Suprapubic skin (tissue), 4 donors: Measurements from ENCODE around the gene TBC1D4. TPM values are rescaled to one million over a fixed set of nuclear protein-coding genes. Genes with fewer than 3 reads are reported as not detected.
"Not testable (repeated sequence)": the region's sequence is repeated elsewhere in the genome, so short reads cannot be mapped to it uniquely, and the experiment has no call there.

Source experiments
- DNase-seq, 2 donors: peaks; one replicate each; pipeline ENCODE4 v3.0.0-alpha.2; 2019; ENCODE audit warnings: low spot score in 2 of 2
- H3K27ac ChIP-seq: fragments of 200-600 bp; sonication (generic); one replicate; pipeline ENCODE4 v1.5.1; 2019
- H3K27me3 ChIP-seq: fragments of 200-600 bp; sonication (generic); one replicate; pipeline ENCODE4 v1.5.1; 2019
- H3K36me3 ChIP-seq: fragments of 200-600 bp; sonication (generic); one replicate; pipeline ENCODE4 v1.5.1; 2019
- H3K4me1 ChIP-seq: fragments of 200-600 bp; sonication (generic); one replicate; pipeline ENCODE4 v1.5.1; 2019
- H3K4me3 ChIP-seq: fragments of 200-600 bp; sonication (generic); one replicate; pipeline ENCODE4 v1.5.1; 2019; ENCODE audit warnings: mild to moderate bottlenecking
- H3K9me3 ChIP-seq: fragments of 200-600 bp; sonication (generic); one replicate; pipeline ENCODE4 v1.5.1; 2019
- EP300 ChIP-seq: sonication (generic); formaldehyde crosslinking; IDR thresholded peaks from one replicate; pipeline ENCODE4 v1.6.1; 2017; ENCODE audit warnings: antibody characterized with exemption
- POLR2A ChIP-seq, 2 donors: fragments of 450-650 bp; IDR thresholded peaks; one replicate each; pipeline ENCODE4 v1.6.1; 2017; ENCODE audit warnings: antibody characterized with exemption in 2 of 2, mild to moderate bottlenecking in 2 of 2, moderate library complexity in 2 of 2
- POLR2AphosphoS5 ChIP-seq, 3 donors: sonication (generic); formaldehyde crosslinking; IDR thresholded peaks; one replicate each; pipeline ENCODE4 v1.6.1; 2017; ENCODE audit warnings: antibody characterized with exemption in 3 of 3
- WGBS: methylation state at CpG from one replicate; pipeline ENCODE4 v1.1.5; 2018; 5-methylcytosine and 5-hydroxymethylcytosine counted together
- total RNA-seq, 4 donors: library from RNA; depleted of rRNA; stranded (reverse); fragments of >200 nt; gene quantifications; one replicate each; pipeline ENCODE4 v1.1.0, GENCODE V29; 2016
- TF ChIP-seq, protein P1 (sequence below), 2 donors: fragments of 200-600 bp in 1 of 2; fragments of 450-650 bp in 1 of 2; sonication (generic) in 1 of 2; IDR thresholded peaks; one replicate each; pipeline ENCODE4 v1.5.1; 2016 to 2019; ENCODE audit warnings: antibody characterized with exemption in 2 of 2, mild to moderate bottlenecking in 1 of 2, moderate library complexity in 1 of 2

The TBC1D4 gene
- total RNA-seq, 4 donors from 2014 or later = 54.3 to 110 (median 72.7) TPM

GRCh38 chr13:75296641-75297040 lies 185.3 kb downstream of the TBC1D4 start:
- Histone ChIP-seq H3K27ac (no peak overlapping the region), H3K36me3 (peaks cover 24% of the 10 kb centered on the region), H3K9me3 (no peaks in the 10 kb centered on the region), H3K4me3 (no peak overlapping the region), H3K27me3 (no peaks in the 10 kb centered on the region), H3K4me1 (no peaks in the 10 kb centered on the region)
- no peak for DNase-seq
- 62% methylated on average over 1 of the region's 1 CpG for WGBS
- no peak for TF ChIP-seq POLR2A (IDR thresholded peaks at IDR 0.05)
- TF ChIP-seq POLR2AphosphoS5 (IDR thresholded peaks at IDR 0.05) = no peak
- TF ChIP-seq, protein P1, sequence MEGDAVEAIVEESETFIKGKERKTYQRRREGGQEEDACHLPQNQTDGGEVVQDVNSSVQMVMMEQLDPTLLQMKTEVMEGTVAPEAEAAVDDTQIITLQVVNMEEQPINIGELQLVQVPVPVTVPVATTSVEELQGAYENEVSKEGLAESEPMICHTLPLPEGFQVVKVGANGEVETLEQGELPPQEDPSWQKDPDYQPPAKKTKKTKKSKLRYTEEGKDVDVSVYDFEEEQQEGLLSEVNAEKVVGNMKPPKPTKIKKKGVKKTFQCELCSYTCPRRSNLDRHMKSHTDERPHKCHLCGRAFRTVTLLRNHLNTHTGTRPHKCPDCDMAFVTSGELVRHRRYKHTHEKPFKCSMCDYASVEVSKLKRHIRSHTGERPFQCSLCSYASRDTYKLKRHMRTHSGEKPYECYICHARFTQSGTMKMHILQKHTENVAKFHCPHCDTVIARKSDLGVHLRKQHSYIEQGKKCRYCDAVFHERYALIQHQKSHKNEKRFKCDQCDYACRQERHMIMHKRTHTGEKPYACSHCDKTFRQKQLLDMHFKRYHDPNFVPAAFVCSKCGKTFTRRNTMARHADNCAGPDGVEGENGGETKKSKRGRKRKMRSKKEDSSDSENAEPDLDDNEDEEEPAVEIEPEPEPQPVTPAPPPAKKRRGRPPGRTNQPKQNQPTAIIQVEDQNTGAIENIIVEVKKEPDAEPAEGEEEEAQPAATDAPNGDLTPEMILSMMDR (IDR thresholded peaks at IDR 0.05) = no peak
- no peak for TF ChIP-seq EP300

- peaks cover 31% of the 10 kb centered on the region for H3K36me3 ChIP-seq
- no peaks in the 10 kb centered on the region for H3K9me3 ChIP-seq
- 76% methylated on average over 3 of the region's 3 CpGs for WGBS
- H3K27ac ChIP-seq = no peak overlapping the region
- H3K4me1 ChIP-seq = no peaks in the 10 kb centered on the region
- no peaks in the 10 kb centered on the region for H3K27me3 ChIP-seq
- DNase-seq = no peak
- TF ChIP-seq POLR2A (IDR thresholded peaks at IDR 0.05) = no peak
- TF ChIP-seq EP300 = no peak
- no peak for TF ChIP-seq POLR2AphosphoS5 (IDR thresholded peaks at IDR 0.05)
- TF ChIP-seq, protein P1 (IDR thresholded peaks at IDR 0.05) = no peak
- H3K4me3 ChIP-seq = no peak overlapping the region
Measured at GRCh38 chr13:75295201-75295600, 186.8 kb downstream of the TBC1D4 start.

- no peak for DNase-seq
- Histone ChIP-seq H3K27ac (no peak overlapping the region), H3K9me3 (no peaks in the 10 kb centered on the region), H3K27me3 (no peaks in the 10 kb centered on the region), H3K4me3 (no peak overlapping the region), H3K4me1 (no peaks in the 10 kb centered on the region), H3K36me3 (peaks cover 28% of the 10 kb centered on the region)
- TF ChIP-seq, protein P1 (IDR thresholded peaks at IDR 0.05) = no peak
- no peak for TF ChIP-seq POLR2AphosphoS5 (IDR thresholded peaks at IDR 0.05)
- TF ChIP-seq POLR2A (IDR thresholded peaks at IDR 0.05) = no peak
Measured at GRCh38 chr13:75294110-75294509, 187.9 kb downstream of the TBC1D4 start.

DNA sequence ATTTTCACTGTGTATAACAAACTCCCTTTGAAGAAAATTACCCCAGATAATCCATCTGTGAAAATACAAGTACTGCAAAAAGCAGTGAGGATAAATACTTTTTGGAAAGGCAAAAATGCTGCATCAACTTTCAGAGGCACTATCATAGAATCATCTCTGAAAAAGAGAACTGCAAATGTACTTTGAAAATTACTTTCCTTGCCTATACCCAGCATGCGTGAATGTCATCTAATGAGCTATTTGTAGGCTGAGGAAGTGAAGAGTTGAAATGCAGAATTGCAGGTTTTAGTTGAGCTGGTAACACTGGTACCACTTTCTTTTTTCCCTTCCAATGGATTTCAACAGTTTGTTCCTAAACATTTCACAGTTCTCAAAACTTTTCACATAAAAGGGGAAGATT lies 196.7 kb downstream of the TBC1D4 start:
- Histone ChIP-seq H3K27ac (no peak overlapping the region), H3K27me3 (no peaks in the 10 kb centered on the region), H3K9me3 (no peaks in the 10 kb centered on the region), H3K36me3 (peaks cover 38% of the 10 kb centered on the region), H3K4me3 (no peak overlapping the region), H3K4me1 (no peaks in the 10 kb centered on the region)
- TF ChIP-seq POLR2A (IDR thresholded peaks at IDR 0.05) (no peak), POLR2AphosphoS5 (IDR thresholded peaks at IDR 0.05) (no peak), EP300 (no peak)
- TF ChIP-seq, protein P1 (IDR thresholded peaks at IDR 0.05) = no peak
- DNase-seq = no peak
- 81% methylated on average over 1 of the region's 1 CpG for WGBS

DNA sequence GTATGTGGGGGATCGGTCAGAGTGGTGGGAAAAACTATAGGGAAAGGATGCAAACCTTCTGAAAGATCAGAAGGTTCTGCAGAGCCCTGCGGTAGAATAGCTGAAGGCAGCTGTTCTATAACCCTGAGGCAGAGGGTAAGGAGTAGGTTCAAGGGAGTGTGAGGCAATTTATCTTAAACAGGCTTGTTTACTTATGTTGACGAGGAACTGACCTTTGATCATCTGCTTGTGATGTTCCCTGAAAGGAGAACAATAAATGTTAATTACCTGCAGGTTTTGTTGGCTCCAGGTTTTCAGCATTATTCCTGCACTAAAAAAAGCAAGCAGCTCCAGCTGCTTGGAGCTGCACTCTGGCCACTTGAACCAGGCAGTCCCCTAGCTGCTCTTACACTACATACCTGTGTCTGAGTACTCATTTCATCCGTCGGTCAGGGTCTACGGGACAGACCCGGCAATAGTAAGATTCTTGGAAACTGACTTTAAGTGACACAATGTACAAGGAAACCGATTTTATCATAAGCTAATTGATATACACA lies 202.1 kb downstream of the TBC1D4 start:
- 92% methylated on average over 8 of the region's 8 CpGs for WGBS
- H3K4me3 ChIP-seq = no peak overlapping the region
- H3K27me3 ChIP-seq = no peaks in the 10 kb centered on the region
- TF ChIP-seq, protein P1 (IDR thresholded peaks at IDR 0.05) = no peak
- no peak for TF ChIP-seq POLR2A (IDR thresholded peaks at IDR 0.05)
- no peak for TF ChIP-seq EP300
- no peak for TF ChIP-seq POLR2AphosphoS5 (IDR thresholded peaks at IDR 0.05)
- no peaks in the 10 kb centered on the region for H3K4me1 ChIP-seq
- H3K27ac ChIP-seq = no peak overlapping the region
- H3K36me3 ChIP-seq = peaks cover 9% of the 10 kb centered on the region
- DNase-seq = no peak
- H3K9me3 ChIP-seq = peaks cover 7% of the 10 kb centered on the region

DNA sequence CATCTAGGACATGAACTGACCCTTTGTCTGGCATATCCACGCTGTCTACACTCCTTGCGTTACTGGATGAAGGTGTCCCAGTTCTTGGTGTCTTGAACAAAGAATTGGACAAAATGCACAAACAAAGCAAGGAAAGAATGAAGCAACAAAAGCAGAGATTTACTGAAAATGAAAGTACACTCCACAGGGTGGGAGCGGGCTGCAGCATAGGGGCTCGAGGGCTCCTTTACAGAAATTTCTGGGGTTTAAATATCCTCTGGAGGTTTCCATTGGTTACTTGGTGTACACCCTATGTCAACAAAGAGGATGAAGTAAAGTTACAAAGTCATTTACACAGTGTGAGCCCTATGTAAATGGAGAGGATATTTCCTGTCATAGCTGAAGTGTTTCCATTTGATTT lies 208.3 kb downstream of the TBC1D4 start:
- H3K27ac ChIP-seq, H3K4me3 ChIP-seq, H3K4me1 ChIP-seq, H3K9me3 ChIP-seq, H3K36me3 ChIP-seq, H3K27me3 ChIP-seq, DNase-seq: not testable (repeated sequence)
- 97% methylated on average over 4 of the region's 4 CpGs for WGBS
